NCI-H345 treated with DMSO at 0.1 percent for 48 hours (cell line): Measurements from ENCODE around the gene BORCS6.
"Not testable (repeated sequence)": the region's sequence is repeated elsewhere in the genome, so short reads cannot be mapped to it uniquely, and the experiment has no call there.

Source experiments
- DNase-seq: peaks from one replicate; lab custom pipeline; 2025; ENCODE audit not compliant: unreplicated experiment; lab: John Stamatoyannopoulos, UW

Gene BORCS6

GRCh38 chr17:8189711-8190477, at the start of gene BORCS6:
Gene BORCS6, minus strand, starts transcription at chr17:8190180. Its CDS starts 40 bp downstream, at chr17:8190140.
- DNase-seq = peak; percentile 90

GRCh38 chr17:8237886-8238285, 47.9 kb upstream of the BORCS6 start:
- DNase-seq = no peak

- no peak for DNase-seq
Observed at GRCh38 chr17:8237175-8237574, 47.2 kb upstream of the BORCS6 start.

- DNase-seq = no peak
Observed at GRCh38 chr17:8235676-8236075, 45.7 kb upstream of the BORCS6 start.

- DNase-seq = no peak
Observed at GRCh38 chr17:8234361-8235270, 44.6 kb upstream of the BORCS6 start.

GRCh38 chr17:8231701-8232100, 41.7 kb upstream of the BORCS6 start:
- no peak for DNase-seq

- DNase-seq = no peak
Observed at GRCh38 chr17:8227238-8227581, 37.2 kb upstream of the BORCS6 start.

GRCh38 chr17:8226536-8227237, 36.7 kb upstream of the BORCS6 start:
- DNase-seq = peak; percentile 40

GRCh38 chr17:8225813-8226535, 36.0 kb upstream of the BORCS6 start:
- DNase-seq = peak; percentile 37

- no peak for DNase-seq
Observed at GRCh38 chr17:8224891-8225812, 35.2 kb upstream of the BORCS6 start.

GRCh38 chr17:8223356-8224126, 33.6 kb upstream of the BORCS6 start:
- no peak for DNase-seq

- DNase-seq = peak; percentile 83
Observed at GRCh38 chr17:8222630-8223355, 32.8 kb upstream of the BORCS6 start.

- no peak for DNase-seq
Observed at GRCh38 chr17:8222380-8222629, 32.3 kb upstream of the BORCS6 start.

GRCh38 chr17:8221663-8222379, 31.8 kb upstream of the BORCS6 start:
- peak; percentile 77 for DNase-seq

- peak; percentile 63 for DNase-seq
Observed at GRCh38 chr17:8220783-8221662, 31.0 kb upstream of the BORCS6 start.

- DNase-seq = not testable (repeated sequence)
Observed at GRCh38 chr17:8214000-8214399, 24.0 kb upstream of the BORCS6 start.
